ENCODE results near the gene CACYBP.
A peak's percentile ranks its signal among the peaks of the same experiment; 100 is the strongest.

The CACYBP gene

DNA sequence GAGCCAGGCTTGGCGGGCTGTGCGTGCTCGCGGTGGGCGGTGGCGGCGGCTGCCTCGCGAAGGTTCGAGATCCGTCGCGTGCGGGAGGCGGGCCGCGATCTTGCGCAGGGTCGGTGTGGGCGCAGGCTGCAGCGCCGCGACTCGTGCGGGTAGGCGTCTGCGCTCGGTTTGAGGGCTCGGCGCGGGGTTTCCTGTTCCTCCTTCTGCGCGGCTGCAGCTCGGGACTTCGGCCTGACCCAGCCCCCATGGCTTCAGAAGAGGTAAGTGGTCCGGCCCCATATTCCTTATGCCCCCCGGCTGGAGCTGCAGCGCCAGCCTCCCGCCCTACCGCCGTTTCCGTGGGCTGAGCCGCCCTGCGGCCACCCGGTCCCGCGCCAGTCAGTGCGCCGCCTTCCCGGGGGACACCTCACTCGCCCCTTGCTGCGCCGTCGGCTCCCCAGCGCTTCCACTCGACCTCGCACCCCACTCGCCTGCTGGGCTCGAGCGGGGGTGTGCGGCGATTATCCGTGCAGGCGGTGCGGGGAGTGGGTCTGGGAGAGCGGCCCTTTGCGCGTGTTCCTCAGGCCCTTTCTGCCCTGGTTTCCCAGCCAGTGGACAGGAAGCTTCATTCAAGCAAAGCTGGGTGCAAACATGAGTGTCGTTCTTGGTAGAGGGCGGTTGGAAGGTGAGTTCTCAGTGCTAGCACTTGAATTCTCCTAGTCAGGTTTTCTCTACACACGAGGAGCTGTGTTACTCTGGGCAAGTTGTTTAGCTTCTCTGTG lies at the start of gene CACYBP:
CACYBP (plus strand) TSS at position 12 of the 761 bp plus-strand sequence; CDS start at position 246, 234 bp downstream.
- H3K9ac ChIP-seq (ENCODE audit: low read length) = peak within 1 kb of the TSS; percentile 99
- H3F3A ChIP-seq (ENCODE audit: insufficient read depth, low read length) = no peaks in the 10 kb centered on the region; the same call in 1 of the 2 replicates
- H2AFZ ChIP-seq (ENCODE audit: low read length) = peak within 1 kb of the TSS; percentile 15; the same call in 1 of the 2 replicates
- H3K79me2 ChIP-seq (ENCODE audit: insufficient read depth, low read length) = peaks cover 52% of the 10 kb centered on the region
- peak within 1 kb of the TSS; percentile 90 for H3K27ac ChIP-seq (ENCODE audit: low read depth, low read length, poor library complexity, severe bottlenecking)
- H3K9me3 ChIP-seq (ENCODE audit: low read length) = no peaks in the 10 kb centered on the region
- H4K20me1 ChIP-seq (ENCODE audit: insufficient read depth, low read length) = 0 out of 2 replicates have a peak, but pooled peaks cover 6% of the 10 kb centered on the region
- no peaks in the 10 kb centered on the region for H3K9me2 ChIP-seq (ENCODE audit: low read depth, low read length)
- no peaks in the 10 kb centered on the region for H3K27me3 ChIP-seq (ENCODE audit: insufficient read depth, low read length)
- H3K4me2 ChIP-seq (ENCODE audit: low read length) = peak within 1 kb of the TSS; percentile 90
- H3K4me1 ChIP-seq (ENCODE audit: insufficient read depth, low read length, severe bottlenecking) = peaks cover 44% of the 10 kb centered on the region
- H3K36me3 ChIP-seq (ENCODE audit: insufficient read depth, low read length) = peaks cover 41% of the 10 kb centered on the region
- TF ChIP-seq CTCF (IDR thresholded peaks at IDR 0.05; ENCODE audit: low read length) = no peak
- TF ChIP-seq EZH2 (IDR thresholded peaks at IDR 0.05; ENCODE audit: borderline replicate concordance, low read length) = no peak
- peak within 1 kb of the TSS; percentile 99 for H3K4me3 ChIP-seq (ENCODE audit: low read depth, low read length, poor library complexity, severe bottlenecking)

DNA sequence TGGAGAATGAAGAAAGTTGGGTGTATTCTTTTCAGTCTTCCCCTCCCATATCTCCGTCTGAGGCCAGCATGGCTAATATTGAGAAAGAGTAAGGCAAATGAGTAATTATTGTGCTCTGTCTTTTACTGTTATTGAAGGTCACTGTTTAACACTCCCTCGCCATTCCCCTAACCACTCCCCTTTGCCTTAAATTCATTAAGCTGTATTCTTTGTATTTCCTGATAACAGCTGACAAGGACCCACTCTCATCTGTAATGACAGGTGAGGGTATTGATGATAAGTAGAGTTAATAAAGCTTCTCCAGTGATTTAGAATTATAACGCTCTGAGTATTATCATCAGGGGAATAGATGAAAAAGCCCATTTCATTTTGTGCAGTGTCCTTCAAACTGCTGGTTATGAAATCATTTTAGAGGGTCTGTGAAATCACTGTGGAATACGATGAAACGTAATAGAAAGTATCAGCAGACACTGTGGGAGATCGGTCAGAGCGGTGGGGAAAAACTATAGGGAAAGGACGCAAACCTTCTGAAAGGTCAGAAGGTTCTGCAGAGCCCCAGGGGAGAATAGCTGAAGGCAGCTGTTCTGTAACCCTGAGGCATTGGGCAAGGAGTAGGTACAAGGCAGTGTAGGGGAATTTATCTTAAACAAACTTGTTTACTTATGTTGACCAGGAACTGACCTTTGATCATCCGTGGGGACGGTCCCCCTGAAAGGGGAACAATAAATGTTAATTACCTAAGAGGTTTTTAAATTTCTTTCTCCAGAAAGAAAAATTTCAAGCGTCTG lies 46.3 kb upstream of the CACYBP start:
- peak overlapping the region; percentile 75 for H3K27ac ChIP-seq (ENCODE audit: low read depth, low read length, poor library complexity, severe bottlenecking)

More for the DNA sequence above, 46.3 kb upstream of the CACYBP start:
- no peak for TF ChIP-seq CTCF (IDR thresholded peaks at IDR 0.05; ENCODE audit: low read length)
- H4K20me1 ChIP-seq (ENCODE audit: insufficient read depth, low read length) = no peaks in the 10 kb centered on the region
- peaks cover 58% of the 10 kb centered on the region for H3K4me1 ChIP-seq (ENCODE audit: insufficient read depth, low read length, severe bottlenecking)
- 0 out of 2 replicates have a peak, but pooled peaks cover 4% of the 10 kb centered on the region for H3K79me2 ChIP-seq (ENCODE audit: insufficient read depth, low read length)
- H3K4me2 ChIP-seq (ENCODE audit: low read length) = peak overlapping the region; percentile 54
- no peaks in the 10 kb centered on the region for H3K9me3 ChIP-seq (ENCODE audit: low read length)
- no peaks in the 10 kb centered on the region for H3F3A ChIP-seq (ENCODE audit: insufficient read depth, low read length)
- H3K9me2 ChIP-seq (ENCODE audit: low read depth, low read length) = no peaks in the 10 kb centered on the region
- H3K9ac ChIP-seq (ENCODE audit: low read length) = peak overlapping the region; percentile 43; the same call in 1 of the 2 replicates
- no peaks in the 10 kb centered on the region for H3K27me3 ChIP-seq (ENCODE audit: insufficient read depth, low read length)
- no peak overlapping the region for H2AFZ ChIP-seq (ENCODE audit: low read length)
- H3K4me3 ChIP-seq (ENCODE audit: low read depth, low read length, poor library complexity, severe bottlenecking) = peak overlapping the region; percentile 34
- H3K36me3 ChIP-seq (ENCODE audit: insufficient read depth, low read length) = peaks cover 15% of the 10 kb centered on the region; the same call in 1 of the 2 replicates
